H9 (cell line): ENCODE measurements around the gene MRO. TPM values are rescaled to one million over a fixed set of nuclear protein-coding genes. Genes with fewer than 3 reads are reported as not detected.

Experiments used
- DNase-seq: peaks from one replicate; pipeline ENCODE4 v3.0.0-alpha.2; 2017
- H2AFZ ChIP-seq: one replicate; pipeline ENCODE4 v1.6.1; 2013; ENCODE audit warnings: mild to moderate bottlenecking, low read length, control low read depth, moderate library complexity
- H2AK5ac ChIP-seq: 2 replicates; pipeline ENCODE4 v1.6.1; 2013; ENCODE audit warnings: low read length, control low read depth, mixed read lengths; ENCODE audit not compliant: insufficient read length
- H2BK120ac ChIP-seq: one replicate; pipeline ENCODE4 v1.6.1; 2013; ENCODE audit warnings: low read depth, mild to moderate bottlenecking, low read length, control low read depth, inconsistent platforms; ENCODE audit not compliant: poor library complexity, severe bottlenecking
- H2BK12ac ChIP-seq: 2 replicates; pipeline ENCODE4 v1.6.1; 2013; ENCODE audit warnings: low read length, control low read depth, mixed read lengths, low read depth; ENCODE audit not compliant: insufficient read length
- H2BK15ac ChIP-seq: 2 replicates; pipeline ENCODE4 v1.6.1; 2013; ENCODE audit warnings: low read depth, low read length, control low read depth
- H2BK20ac ChIP-seq: one replicate; pipeline ENCODE4 v1.6.1; 2013; ENCODE audit warnings: low read depth, mild to moderate bottlenecking, low read length, control low read depth, inconsistent platforms; ENCODE audit not compliant: poor library complexity, severe bottlenecking
- H2BK5ac ChIP-seq: 2 replicates; pipeline ENCODE4 v1.6.1; 2013; ENCODE audit warnings: low read length, control low read depth, mixed read lengths; ENCODE audit not compliant: insufficient read length
- H3K14ac ChIP-seq: 2 replicates; pipeline ENCODE4 v1.6.1; 2013; ENCODE audit warnings: low read length, control low read depth; ENCODE audit not compliant: insufficient read depth
- H3K18ac ChIP-seq: 2 replicates; pipeline ENCODE4 v1.6.1; 2013; ENCODE audit warnings: low read depth, mild to moderate bottlenecking, mixed read lengths, low read length, control low read depth; ENCODE audit not compliant: insufficient read length
- H3K23ac ChIP-seq: 2 replicates; pipeline ENCODE4 v1.6.1; 2013; ENCODE audit warnings: low read length, control low read depth, mixed read lengths, low read depth; ENCODE audit not compliant: insufficient read length
- H3K23me2 ChIP-seq: 2 replicates; pipeline ENCODE4 v1.6.1; 2013; ENCODE audit warnings: low read depth, mild to moderate bottlenecking, mixed read lengths, low read length, control low read depth; ENCODE audit not compliant: insufficient read length, poor library complexity, severe bottlenecking
- H3K27ac ChIP-seq: 2 replicates; pipeline ENCODE4 v1.5.1; 2013; ENCODE audit warnings: low read length, control low read depth, mixed read lengths, low read depth; ENCODE audit not compliant: insufficient read length
- H3K27me3 ChIP-seq: 2 replicates; pipeline ENCODE4 v1.6.1; 2013; ENCODE audit warnings: low read length, control low read depth, inconsistent platforms; ENCODE audit not compliant: insufficient read depth
- H3K4ac ChIP-seq: 2 replicates; pipeline ENCODE4 v1.6.1; 2013; ENCODE audit warnings: low read depth, mild to moderate bottlenecking, control low read depth, inconsistent platforms, low read length, moderate library complexity
- H3K4me1 ChIP-seq: 2 replicates; pipeline ENCODE4 v1.6.1; 2013; ENCODE audit warnings: low read length, control low read depth, inconsistent platforms; ENCODE audit not compliant: insufficient read depth
- H3K4me2 ChIP-seq: 2 replicates; pipeline ENCODE4 v1.6.1; 2013; ENCODE audit warnings: low read length, control low read depth, mixed read lengths; ENCODE audit not compliant: insufficient read length, insufficient read depth
- H3K56ac ChIP-seq: 2 replicates; pipeline ENCODE4 v1.6.1; 2013; ENCODE audit warnings: low read depth, mild to moderate bottlenecking, mixed read lengths, low read length, control low read depth; ENCODE audit not compliant: insufficient read length
- H3K79me1 ChIP-seq: 2 replicates; pipeline ENCODE4 v1.6.1; 2013; ENCODE audit warnings: low read depth, mild to moderate bottlenecking, moderate library complexity, low read length, control low read depth, inconsistent platforms; ENCODE audit not compliant: insufficient read depth, poor library complexity, severe bottlenecking
- H3K79me2 ChIP-seq: 2 replicates; pipeline ENCODE4 v1.6.1; 2013; ENCODE audit warnings: low read length, control low read depth, inconsistent platforms; ENCODE audit not compliant: insufficient read depth
- H3K9ac ChIP-seq: 2 replicates; pipeline ENCODE4 v1.6.1; 2013; ENCODE audit warnings: low read length, control low read depth, mixed read lengths; ENCODE audit not compliant: insufficient read length; ENCODE audit errors: extremely low read depth
- H3K9me3 ChIP-seq: one replicate; pipeline ENCODE4 v1.6.1; 2013; ENCODE audit warnings: low read depth, low read length, inconsistent platforms; ENCODE audit not compliant: control insufficient read depth
- H3T11ph ChIP-seq: one replicate; pipeline ENCODE4 v1.6.1; 2013; ENCODE audit warnings: mild to moderate bottlenecking, low read length, control low read depth, inconsistent platforms
- H4K20me1 ChIP-seq: one replicate; pipeline ENCODE4 v1.6.1; 2013; ENCODE audit not compliant: control insufficient read depth, insufficient read length, insufficient read depth
- H4K5ac ChIP-seq: 2 replicates; pipeline ENCODE4 v1.6.1; 2013; ENCODE audit warnings: low read depth, mild to moderate bottlenecking, mixed read lengths, low read length, control low read depth; ENCODE audit not compliant: insufficient read length
- H4K8ac ChIP-seq: replicated peaks from 2 replicates; pipeline ENCODE4 v1.6.1; 2013; ENCODE audit warnings: low read length, control low read depth, mixed read lengths, low read depth; ENCODE audit not compliant: insufficient read length
- H4K91ac ChIP-seq: 2 replicates; pipeline ENCODE4 v1.6.1; 2013; ENCODE audit warnings: low read depth, mild to moderate bottlenecking, moderate library complexity, mixed read lengths, low read length, control low read depth; ENCODE audit not compliant: insufficient read length
- H3K27ac Mint-ChIP-seq, 3 experiments: 2 replicates in 2 of 3; 3 replicates in 1 of 3; pipeline ENCODE4 v1.8.0; 2020 to 2021; ENCODE audit warnings: mixed read lengths in 3 of 3, mild to moderate bottlenecking in 1 of 3, moderate library complexity in 1 of 3
- H3K27me3 Mint-ChIP-seq: 2 replicates; pipeline ENCODE4 v1.8.0; 2021; ENCODE audit warnings: low read depth, mild to moderate bottlenecking, moderate library complexity, mixed read lengths
- H3K36me3 Mint-ChIP-seq, 3 experiments: 2 replicates in 2 of 3; 3 replicates in 1 of 3; pipeline ENCODE4 v1.8.0; 2020 to 2021; ENCODE audit warnings: low read depth in 3 of 3, mixed read lengths in 3 of 3; ENCODE audit not compliant: insufficient read depth in 1 of 3
- H3K4me1 Mint-ChIP-seq, 2 experiments: 2 replicates each; pipeline ENCODE4 v1.8.0; 2020; ENCODE audit warnings: mixed read lengths in 2 of 2
- H3K4me3 Mint-ChIP-seq, 2 experiments: 2 replicates in 1 of 2; 3 replicates in 1 of 2; pipeline ENCODE4 v1.8.0; 2020 to 2021; ENCODE audit warnings: mild to moderate bottlenecking in 2 of 2, mixed read lengths in 2 of 2, moderate library complexity in 1 of 2
- H3K9me3 Mint-ChIP-seq, 2 experiments: 2 replicates in 1 of 2; 3 replicates in 1 of 2; pipeline ENCODE4 v1.8.0; 2020; ENCODE audit warnings: mild to moderate bottlenecking in 2 of 2, mixed read lengths in 2 of 2, moderate library complexity in 1 of 2
- WGBS: extraction: QIAGEN DNeasy Blood & Tissue Kit; methylation state at CpG from one replicate; pipeline ENCODE4 v1.1.7; 2013; ENCODE audit warnings: missing lambda C conversion rate, low lambda C conversion rate, mixed read lengths; ENCODE audit not compliant: insufficient read length; ENCODE audit errors: extremely low coverage; 5-methylcytosine and 5-hydroxymethylcytosine counted together
- total RNA-seq: library from RNA; stranded (reverse); gene quantifications from 2 replicates; pipeline ENCODE4 v1.2.1, GENCODE V29; 2021
- TF ChIP-seq, protein P1 (sequence below): fragments of 200-600 bp; sonication (generic); conservative IDR thresholded peaks from 3 replicates; pipeline ENCODE4 v1.8.0; 2021; ENCODE audit warnings: antibody characterized with exemption, mild to moderate bottlenecking

Gene MRO
- total RNA-seq, 1 experiment from 2014 or later = 0.57 TPM

DNA sequence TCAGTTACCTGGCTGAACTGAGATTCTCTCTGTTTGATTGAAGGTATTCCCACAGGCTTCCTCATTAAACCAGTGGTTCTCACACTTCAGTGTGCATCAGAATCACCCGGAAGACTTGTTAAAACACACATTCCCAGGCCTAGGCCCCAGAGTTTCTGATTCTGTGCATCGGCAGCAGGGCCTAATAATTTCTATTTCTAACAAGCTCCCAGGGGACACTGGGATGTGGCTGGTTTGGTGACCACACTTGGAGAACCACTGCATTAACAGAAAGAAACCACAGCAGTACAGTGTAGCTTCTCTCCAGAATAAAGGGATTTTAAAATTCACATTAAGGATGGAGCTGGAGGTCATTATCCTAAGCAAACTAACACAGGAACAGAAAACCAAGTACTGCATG, 6.5 kb downstream of the MRO start:
- H4K5ac ChIP-seq = no peak overlapping the region
- H3K79me2 ChIP-seq = no peaks in the 10 kb centered on the region
- no peak overlapping the region for H3T11ph ChIP-seq
- no peak overlapping the region for H2AFZ ChIP-seq
- no peak overlapping the region for H2BK20ac ChIP-seq
- H3K9me3 Mint-ChIP-seq = peaks cover 2% of the 10 kb centered on the region in 2 experiments; a peak in 3 of 5 replicates
- DNase-seq = no peak
- no peak overlapping the region for H4K91ac ChIP-seq
- no peak overlapping the region for H3K18ac ChIP-seq
- H2AK5ac ChIP-seq = no peak overlapping the region
- no peak overlapping the region for H3K23ac ChIP-seq
- H3K36me3 Mint-ChIP-seq = peaks cover 0 to 5% (median 0%) of the 10 kb centered on the region in 3 experiments; a peak in 2 of 7 replicates
- no peak overlapping the region for H3K4me3 Mint-ChIP-seq
- H3K27ac Mint-ChIP-seq = no peak overlapping the region
- peaks cover 2% of the 10 kb centered on the region for H3K27me3 Mint-ChIP-seq
- no peak overlapping the region for H3K4me2 ChIP-seq
- H3K9me3 ChIP-seq = no peaks in the 10 kb centered on the region
- peaks cover 14 to 17% of the 10 kb centered on the region in 2 experiments for H3K4me1 Mint-ChIP-seq
- no peak overlapping the region for H3K56ac ChIP-seq
- no peaks in the 10 kb centered on the region for H3K79me1 ChIP-seq
- WGBS = no CpG with 5 or more reads among the region's 2 CpGs
- H4K8ac ChIP-seq = no peak overlapping the region
- H3K4ac ChIP-seq = no peak overlapping the region
- no peak overlapping the region for H2BK15ac ChIP-seq
- no peak overlapping the region for H2BK120ac ChIP-seq
- no peaks in the 10 kb centered on the region for H3K4me1 ChIP-seq
- H3K9ac ChIP-seq = no peak overlapping the region
- H3K14ac ChIP-seq = no peak overlapping the region
- H3K27ac ChIP-seq = no peak overlapping the region
- TF ChIP-seq, protein P1, sequence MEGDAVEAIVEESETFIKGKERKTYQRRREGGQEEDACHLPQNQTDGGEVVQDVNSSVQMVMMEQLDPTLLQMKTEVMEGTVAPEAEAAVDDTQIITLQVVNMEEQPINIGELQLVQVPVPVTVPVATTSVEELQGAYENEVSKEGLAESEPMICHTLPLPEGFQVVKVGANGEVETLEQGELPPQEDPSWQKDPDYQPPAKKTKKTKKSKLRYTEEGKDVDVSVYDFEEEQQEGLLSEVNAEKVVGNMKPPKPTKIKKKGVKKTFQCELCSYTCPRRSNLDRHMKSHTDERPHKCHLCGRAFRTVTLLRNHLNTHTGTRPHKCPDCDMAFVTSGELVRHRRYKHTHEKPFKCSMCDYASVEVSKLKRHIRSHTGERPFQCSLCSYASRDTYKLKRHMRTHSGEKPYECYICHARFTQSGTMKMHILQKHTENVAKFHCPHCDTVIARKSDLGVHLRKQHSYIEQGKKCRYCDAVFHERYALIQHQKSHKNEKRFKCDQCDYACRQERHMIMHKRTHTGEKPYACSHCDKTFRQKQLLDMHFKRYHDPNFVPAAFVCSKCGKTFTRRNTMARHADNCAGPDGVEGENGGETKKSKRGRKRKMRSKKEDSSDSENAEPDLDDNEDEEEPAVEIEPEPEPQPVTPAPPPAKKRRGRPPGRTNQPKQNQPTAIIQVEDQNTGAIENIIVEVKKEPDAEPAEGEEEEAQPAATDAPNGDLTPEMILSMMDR = no peak
- H3K27me3 ChIP-seq = no peaks in the 10 kb centered on the region
- no peak overlapping the region for H2BK5ac ChIP-seq
- no peak overlapping the region for H2BK12ac ChIP-seq
- no peaks in the 10 kb centered on the region for H3K23me2 ChIP-seq
- no peaks in the 10 kb centered on the region for H4K20me1 ChIP-seq
